Muscle of leg (tissue), 16 donors: ENCODE measurements around the gene TTYH2. TPM values are rescaled to one million over a fixed set of nuclear protein-coding genes. Genes with fewer than 3 reads are reported as not detected.

Experiments
- DNase-seq: peaks from one replicate; pipeline ENCODE4 v3.0.0; 2013
- H3K27ac ChIP-seq: one replicate; pipeline ENCODE4 v1.5.1; 2013; ENCODE audit warnings: mild to moderate bottlenecking, low read length, control low read depth
- H3K27me3 ChIP-seq: one replicate; pipeline ENCODE4 v1.6.1; 2013; ENCODE audit warnings: low read length; ENCODE audit not compliant: control insufficient read depth, insufficient read depth
- H3K36me3 ChIP-seq: one replicate; pipeline ENCODE4 v1.6.1; 2013; ENCODE audit warnings: low read length; ENCODE audit not compliant: control insufficient read depth, insufficient read depth
- H3K4me1 ChIP-seq: one replicate; pipeline ENCODE4 v1.6.1; 2013; ENCODE audit warnings: low read length; ENCODE audit not compliant: control insufficient read depth, insufficient read depth
- H3K4me3 ChIP-seq: one replicate; pipeline ENCODE4 v1.5.1; 2013; ENCODE audit warnings: low read length, control low read depth
- H3K9me3 ChIP-seq: replicated peaks from 2 replicates; pipeline ENCODE4 v1.6.1; 2013; ENCODE audit warnings: low read depth, low read length; ENCODE audit not compliant: control insufficient read depth
- WGBS: methylation state at CpG from one replicate; pipeline ENCODE4 v1.1.5; 2013; ENCODE audit warnings: missing lambda C conversion rate; ENCODE audit not compliant: insufficient coverage; 5-methylcytosine and 5-hydroxymethylcytosine counted together
- long read RNA-seq, 11 donors: transcript quantifications; one replicate each; lab custom pipeline, GENCODE V29; 2026
- polyA plus RNA-seq, 8 donors: library from polyadenylated mRNA; unstranded; fragments of 120-200 nt; gene quantifications; one replicate each; pipeline versions ENCODE4 v1.2.1 to v1.2.3, GENCODE V29; 2013; ENCODE audit warnings: inconsistent platforms in 1 of 8, low replicate concordance in 1 of 8; ENCODE audit not compliant: insufficient read length in 8 of 8, insufficient read depth in 1 of 8
- total RNA-seq: library from RNA; stranded (reverse); fragments of 120-200 nt; gene quantifications from one replicate; pipeline ENCODE4 v1.2.4, GENCODE V29; 2013

The TTYH2 gene, protein sequence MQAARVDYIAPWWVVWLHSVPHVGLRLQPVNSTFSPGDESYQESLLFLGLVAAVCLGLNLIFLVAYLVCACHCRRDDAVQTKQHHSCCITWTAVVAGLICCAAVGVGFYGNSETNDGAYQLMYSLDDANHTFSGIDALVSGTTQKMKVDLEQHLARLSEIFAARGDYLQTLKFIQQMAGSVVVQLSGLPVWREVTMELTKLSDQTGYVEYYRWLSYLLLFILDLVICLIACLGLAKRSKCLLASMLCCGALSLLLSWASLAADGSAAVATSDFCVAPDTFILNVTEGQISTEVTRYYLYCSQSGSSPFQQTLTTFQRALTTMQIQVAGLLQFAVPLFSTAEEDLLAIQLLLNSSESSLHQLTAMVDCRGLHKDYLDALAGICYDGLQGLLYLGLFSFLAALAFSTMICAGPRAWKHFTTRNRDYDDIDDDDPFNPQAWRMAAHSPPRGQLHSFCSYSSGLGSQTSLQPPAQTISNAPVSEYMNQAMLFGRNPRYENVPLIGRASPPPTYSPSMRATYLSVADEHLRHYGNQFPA
- total RNA-seq (35.5 TPM), polyA plus RNA-seq (10 to 100 TPM; 40.3 to 85.2 (median 71.1) TPM)
- long read RNA-seq, donor 1, partial matches to known transcripts: 0 of 6 reads
- long read RNA-seq, donor 1, other reads (novel, unspliced or antisense): 0 of 6 reads
- long read RNA-seq, donor 2, partial matches to known transcripts: 0 of 1 reads
- long read RNA-seq, donor 2, other reads (novel, unspliced or antisense): 0 of 1 reads
- long read RNA-seq, donor 3, transcript TTYH2-201 (14 exons, 3,490 nt): major isoform, 16 of 18 reads
- long read RNA-seq, donor 3, partial matches to known transcripts: 0 of 18 reads
- long read RNA-seq, donor 3, other reads (novel, unspliced or antisense): 0 of 18 reads
- long read RNA-seq, donor 4, partial matches to known transcripts: 34 of 41 reads
- long read RNA-seq, donor 4, other reads (novel, unspliced or antisense): 0 of 41 reads
- long read RNA-seq, donor 5, transcript TTYH2-201 (14 exons, 3,490 nt): major isoform, 13 of 75 reads
- long read RNA-seq, donor 5, partial matches to known transcripts: 61 of 75 reads
- long read RNA-seq, donor 5, other reads (novel, unspliced or antisense): 0 of 75 reads
- long read RNA-seq, donor 6, transcript TTYH2-201 (14 exons, 3,490 nt): major isoform, 9 of 17 reads
- long read RNA-seq, donor 6, partial matches to known transcripts: 6 of 17 reads
- long read RNA-seq, donor 6, other reads (novel, unspliced or antisense): 0 of 17 reads
- long read RNA-seq, donor 7, partial matches to known transcripts: 0 of 3 reads
- long read RNA-seq, donor 7, other reads (novel, unspliced or antisense): 0 of 3 reads
- long read RNA-seq, donor 8, transcript TTYH2-201 (14 exons, 3,490 nt): major isoform, 8 of 36 reads
- long read RNA-seq, donor 8, partial matches to known transcripts: 27 of 36 reads
- long read RNA-seq, donor 8, other reads (novel, unspliced or antisense): 0 of 36 reads
- long read RNA-seq, donor 9, transcript TTYH2-201 (14 exons, 3,490 nt): major isoform, 6 of 14 reads
- long read RNA-seq, donor 9, partial matches to known transcripts: 5 of 14 reads
- long read RNA-seq, donor 9, other reads (novel, unspliced or antisense): 0 of 14 reads
- long read RNA-seq, donor 10, transcript TTYH2-201 (14 exons, 3,490 nt): major isoform, 12 of 41 reads
- long read RNA-seq, donor 10, partial matches to known transcripts: 27 of 41 reads
- long read RNA-seq, donor 10, other reads (novel, unspliced or antisense): 0 of 41 reads
- long read RNA-seq, donor 11, partial matches to known transcripts: 39 of 43 reads
- long read RNA-seq, donor 11, other reads (novel, unspliced or antisense): 0 of 43 reads

DNA sequence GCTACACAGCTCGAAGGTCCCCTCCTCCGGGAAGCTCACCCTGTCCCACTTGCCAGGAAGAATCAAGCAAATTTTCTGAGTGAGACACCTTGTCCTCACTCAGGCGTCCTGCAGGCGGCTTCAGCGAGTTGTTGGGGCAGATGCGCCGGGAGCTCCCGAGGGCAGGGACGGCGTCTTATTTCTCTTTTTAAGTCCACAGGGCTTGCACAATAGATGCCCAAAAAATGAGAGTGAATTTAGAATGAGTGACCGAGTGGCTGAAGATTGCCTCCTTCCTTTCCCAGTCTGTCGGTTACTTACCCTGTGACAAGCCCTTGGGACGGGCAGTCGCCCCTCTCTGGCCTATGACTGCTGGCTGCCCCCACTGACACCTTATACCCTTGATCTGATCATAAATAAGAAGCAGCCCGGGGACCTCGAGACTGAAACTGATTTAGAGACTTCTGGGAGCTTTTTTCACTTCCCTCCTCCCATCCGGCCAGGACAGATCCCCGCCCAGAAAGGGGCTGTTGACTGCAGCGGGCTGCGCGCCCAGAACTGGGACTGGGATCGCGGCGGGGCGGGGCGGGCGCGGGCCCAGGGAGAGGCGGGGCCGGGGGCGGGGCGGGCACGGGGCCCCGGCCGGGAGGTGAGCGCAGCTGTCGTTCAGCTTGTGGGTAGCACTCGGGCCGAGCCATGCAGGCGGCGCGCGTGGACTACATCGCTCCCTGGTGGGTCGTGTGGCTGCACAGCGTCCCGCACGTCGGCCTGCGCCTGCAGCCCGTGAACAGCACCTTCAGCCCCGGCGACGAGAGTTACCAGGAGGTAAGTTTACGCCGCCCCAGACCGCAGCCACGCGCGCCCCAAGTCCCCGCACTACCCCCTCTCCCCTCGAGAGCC lies at the start of gene TTYH2:
Gene TTYH2, plus strand, starts transcription at position 659 of the 879 bp plus-strand sequence. Its CDS starts 17 bp downstream, at position 676.
- peak; percentile 98 for DNase-seq
- H3K27me3 ChIP-seq: no peaks in the 10 kb centered on the region
- H3K4me3 ChIP-seq: peak within 1 kb of the TSS; percentile 80
- peaks cover 74% of the 10 kb centered on the region for H3K4me1 ChIP-seq
- no peaks in the 10 kb centered on the region for H3K9me3 ChIP-seq
- under 1% methylated on average over 44 of the region's 62 CpGs for WGBS
- peaks cover 35% of the 10 kb centered on the region for H3K36me3 ChIP-seq
- peak within 1 kb of the TSS; percentile 94 for H3K27ac ChIP-seq

DNA sequence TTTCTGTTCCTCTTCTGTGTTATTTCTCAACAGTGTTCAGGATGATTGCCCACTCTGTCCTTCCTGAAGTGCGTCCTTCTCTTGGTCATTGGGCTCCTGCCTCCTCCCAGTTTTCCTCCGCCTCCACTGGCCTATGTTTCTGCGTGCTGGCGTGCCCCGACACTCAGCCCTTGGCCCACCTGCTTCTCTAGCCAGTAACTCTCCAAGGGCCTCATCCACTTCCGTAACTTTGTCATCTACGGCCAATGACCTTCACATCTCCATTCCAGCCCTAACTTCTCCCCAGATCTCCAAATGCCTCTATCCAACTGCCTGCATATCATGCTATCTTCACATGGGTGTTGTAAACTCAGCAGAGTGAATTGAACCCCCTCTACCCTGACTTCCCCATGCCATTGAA lies 49.5 kb upstream of the TTYH2 start:
- Histone ChIP-seq H3K9me3 (peaks cover 2% of the 10 kb centered on the region), H3K27me3 (peaks cover 10% of the 10 kb centered on the region), H3K36me3 (no peaks in the 10 kb centered on the region), H3K4me1 (peaks cover 9% of the 10 kb centered on the region), H3K27ac (no peak overlapping the region), H3K4me3 (no peak overlapping the region)
- no peak for DNase-seq
- 76% methylated on average over 7 of the region's 7 CpGs for WGBS

- 83% methylated on average over 7 of the region's 9 CpGs for WGBS
- Histone ChIP-seq H3K27me3 (peaks cover 8% of the 10 kb centered on the region), H3K36me3 (no peaks in the 10 kb centered on the region), H3K9me3 (peaks cover 2% of the 10 kb centered on the region), H3K4me3 (no peak overlapping the region), H3K27ac (no peak overlapping the region), H3K4me1 (peaks cover 9% of the 10 kb centered on the region)
- no peak for DNase-seq
These were observed 48.8 kb upstream of the TTYH2 start for GRCh38 chr17:74164446-74165045.

- DNase-seq: no peak
- no peaks in the 10 kb centered on the region for H3K36me3 ChIP-seq
- no peak overlapping the region for H3K4me3 ChIP-seq
- H3K4me1 ChIP-seq: peaks cover 9% of the 10 kb centered on the region
- peaks cover 2% of the 10 kb centered on the region for H3K9me3 ChIP-seq
- H3K27me3 ChIP-seq: peaks cover 8% of the 10 kb centered on the region
- WGBS: 57% methylated on average over 1 of the region's 8 CpGs
- H3K27ac ChIP-seq: no peak overlapping the region
These were observed 47.5 kb upstream of the TTYH2 start for GRCh38 chr17:74165797-74166365.

DNA sequence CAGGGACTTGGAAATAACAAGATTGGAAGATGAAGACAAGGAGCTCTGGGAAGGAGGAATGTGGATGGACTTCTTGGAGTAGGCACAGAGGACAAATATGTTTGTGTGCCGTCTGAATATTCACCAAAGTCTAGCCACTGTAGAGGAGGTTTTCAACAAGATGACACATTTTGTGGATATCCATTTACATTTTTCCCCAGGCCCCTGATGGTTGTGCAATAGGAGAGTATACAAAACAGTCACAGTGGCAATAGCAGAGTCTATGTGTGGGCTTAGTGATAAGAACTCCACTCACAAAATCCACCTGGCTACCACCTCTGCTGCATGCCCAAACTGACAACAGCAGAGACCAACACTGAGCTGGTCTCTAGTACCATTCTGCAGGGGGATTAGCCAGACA lies 42.4 kb upstream of the TTYH2 start:
- peaks cover 15% of the 10 kb centered on the region for H3K27me3 ChIP-seq
- no CpG with 5 or more reads among the region's 1 CpG for WGBS

GRCh38 chr17:74172700-74173099 lies 40.7 kb upstream of the TTYH2 start:
- Histone ChIP-seq H3K9me3 (no peaks in the 10 kb centered on the region), H3K4me3 (no peak overlapping the region), H3K27ac (no peak overlapping the region), H3K27me3 (peaks cover 21% of the 10 kb centered on the region), H3K36me3 (no peaks in the 10 kb centered on the region), H3K4me1 (no peaks in the 10 kb centered on the region)
- DNase-seq: no peak
- no CpG with 5 or more reads among the region's 3 CpGs for WGBS

More for the DNA sequence above, 42.4 kb upstream of the TTYH2 start:
- H3K4me3 ChIP-seq: no peak overlapping the region
- DNase-seq: no peak
- H3K27ac ChIP-seq: no peak overlapping the region
- no peaks in the 10 kb centered on the region for H3K4me1 ChIP-seq
- no peaks in the 10 kb centered on the region for H3K36me3 ChIP-seq
- peaks cover 2% of the 10 kb centered on the region for H3K9me3 ChIP-seq

GRCh38 chr17:74176546-74177001 lies 36.8 kb upstream of the TTYH2 start:
- Histone ChIP-seq H3K4me3 (no peak overlapping the region), H3K36me3 (no peaks in the 10 kb centered on the region), H3K9me3 (no peaks in the 10 kb centered on the region), H3K4me1 (no peaks in the 10 kb centered on the region), H3K27me3 (peaks cover 31% of the 10 kb centered on the region), H3K27ac (no peak overlapping the region)
- WGBS: 87% methylated on average over 6 of the region's 10 CpGs
- peak; percentile 73 for DNase-seq

DNA sequence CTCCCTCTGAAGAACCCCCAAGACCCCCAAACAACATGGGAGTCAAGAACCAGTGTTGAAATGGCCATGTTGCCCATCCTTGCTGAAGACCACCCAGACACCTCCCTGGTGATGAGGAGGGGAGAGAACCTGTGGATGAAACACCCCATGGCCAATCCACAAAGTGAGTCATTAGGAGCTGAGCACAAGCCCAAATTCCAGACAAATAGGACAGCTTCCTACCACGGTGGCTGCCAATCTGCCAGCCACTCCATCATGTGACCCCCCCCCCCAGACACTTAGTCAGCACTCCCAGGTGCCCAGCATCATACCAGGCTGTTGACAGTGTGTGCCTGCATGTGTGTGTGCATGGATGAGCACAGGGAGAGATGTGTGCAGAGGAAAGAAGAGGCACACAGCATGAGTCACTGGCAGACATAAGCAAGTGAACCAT lies 36.3 kb upstream of the TTYH2 start:
- H3K4me3 ChIP-seq: no peak overlapping the region

More for the DNA sequence above, 36.3 kb upstream of the TTYH2 start:
- H3K27ac ChIP-seq: no peak overlapping the region
- no peaks in the 10 kb centered on the region for H3K9me3 ChIP-seq
- DNase-seq: no peak
- H3K36me3 ChIP-seq: no peaks in the 10 kb centered on the region
- WGBS: no CpG with 5 or more reads among the region's 1 CpG
- no peaks in the 10 kb centered on the region for H3K4me1 ChIP-seq
- H3K27me3 ChIP-seq: peaks cover 31% of the 10 kb centered on the region
